Central memory CD4-positive, alpha-beta T cell (primary cell): ENCODE data around the gene GPR26.

Experiments
- DNase-seq: peaks from one replicate; pipeline ENCODE4 v3.0.0; 2022
- total RNA-seq, 3 experiments: gene quantifications; one replicate each; lab custom pipeline; 2026; lab: John Stamatoyannopoulos, UW

Gene GPR26, protein sequence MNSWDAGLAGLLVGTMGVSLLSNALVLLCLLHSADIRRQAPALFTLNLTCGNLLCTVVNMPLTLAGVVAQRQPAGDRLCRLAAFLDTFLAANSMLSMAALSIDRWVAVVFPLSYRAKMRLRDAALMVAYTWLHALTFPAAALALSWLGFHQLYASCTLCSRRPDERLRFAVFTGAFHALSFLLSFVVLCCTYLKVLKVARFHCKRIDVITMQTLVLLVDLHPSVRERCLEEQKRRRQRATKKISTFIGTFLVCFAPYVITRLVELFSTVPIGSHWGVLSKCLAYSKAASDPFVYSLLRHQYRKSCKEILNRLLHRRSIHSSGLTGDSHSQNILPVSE
- 0 to 0.04 (median 0) reads per million in 3 experiments for total RNA-seq

- DNase-seq = no peak
Measured at GRCh38 chr10:123666318-123667236, at the start of gene GPR26. Gene GPR26, plus strand, starts transcription at chr10:123666355. Its CDS starts 53 bp downstream, at chr10:123666408.

DNA sequence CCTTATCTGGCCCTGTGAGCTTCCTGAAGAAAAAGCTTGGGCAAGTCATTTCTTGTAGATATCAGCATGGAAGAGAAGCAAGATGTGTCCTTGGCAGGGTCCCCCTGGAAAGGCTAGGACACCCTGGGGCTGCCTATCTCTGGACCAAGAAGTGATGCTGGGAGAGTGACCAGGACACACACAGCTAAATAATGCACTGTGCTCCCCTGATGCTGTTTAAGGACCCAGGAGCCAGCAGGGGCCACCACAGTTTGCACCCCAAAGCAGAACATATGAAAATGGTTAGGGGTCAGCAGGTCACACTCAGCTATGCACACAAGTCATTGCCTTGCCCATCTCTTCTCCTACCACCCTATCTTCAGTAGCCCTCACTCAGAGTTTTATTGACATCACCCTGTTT, 47.9 kb upstream of the GPR26 start:
- no peak for DNase-seq

- no peak for DNase-seq
Measured at GRCh38 chr10:123619067-123619855, 46.9 kb upstream of the GPR26 start.

GRCh38 chr10:123620621-123621020, 45.5 kb upstream of the GPR26 start:
- no peak for DNase-seq

GRCh38 chr10:123621492-123621891, 44.7 kb upstream of the GPR26 start:
- DNase-seq = no peak

GRCh38 chr10:123621916-123622315, 44.2 kb upstream of the GPR26 start:
- DNase-seq = no peak

- DNase-seq = no peak
Measured at GRCh38 chr10:123622381-123622780, 43.8 kb upstream of the GPR26 start.

GRCh38 chr10:123624086-123624485, 42.1 kb upstream of the GPR26 start:
- no peak for DNase-seq

GRCh38 chr10:123633106-123633505, 33.0 kb upstream of the GPR26 start:
- DNase-seq = no peak

- no peak for DNase-seq
Measured at GRCh38 chr10:123633636-123634035, 32.5 kb upstream of the GPR26 start.

DNA sequence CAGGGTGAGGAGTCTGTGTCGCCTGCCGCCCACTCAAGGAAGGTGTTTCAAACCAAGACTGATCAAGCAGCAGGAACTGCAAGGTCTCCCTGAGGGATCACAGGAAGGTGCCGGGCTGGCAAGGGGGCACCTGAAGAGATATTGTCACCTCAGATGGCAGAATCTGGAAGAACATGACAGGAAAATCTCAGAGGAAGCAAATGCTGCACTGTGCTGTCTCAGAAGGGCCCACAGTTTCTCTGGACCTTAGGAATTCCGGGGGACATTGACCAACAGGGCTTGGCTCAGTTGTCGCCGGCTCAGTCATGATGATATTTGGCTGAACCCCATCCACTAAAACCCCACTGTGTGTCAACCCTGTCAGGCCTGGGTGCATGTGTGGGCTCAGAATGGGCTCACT, 31.9 kb upstream of the GPR26 start:
- DNase-seq = no peak

GRCh38 chr10:123635131-123635530, 31.0 kb upstream of the GPR26 start:
- no peak for DNase-seq

DNA sequence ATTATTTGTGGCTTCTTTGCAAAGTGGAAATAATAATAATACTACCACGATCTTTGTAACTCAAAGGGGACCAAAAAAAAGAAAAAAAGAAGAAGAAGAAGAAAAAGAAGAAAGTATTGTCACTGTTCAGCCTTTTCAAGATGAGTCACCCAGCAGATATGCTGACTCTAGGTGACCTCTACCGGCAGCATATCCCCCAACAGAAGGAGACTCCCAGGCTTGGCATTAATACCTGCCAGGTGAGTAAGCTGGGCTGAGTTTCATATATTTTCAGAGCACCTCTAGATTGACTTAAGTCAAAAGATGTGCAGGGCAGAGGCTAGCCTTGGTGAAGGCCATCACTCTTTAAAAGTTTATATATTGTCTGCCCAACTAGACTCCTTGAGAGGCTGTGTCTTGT, 30.4 kb upstream of the GPR26 start:
- no peak for DNase-seq

GRCh38 chr10:123636598-123637325, 29.4 kb upstream of the GPR26 start:
- DNase-seq = no peak

DNA sequence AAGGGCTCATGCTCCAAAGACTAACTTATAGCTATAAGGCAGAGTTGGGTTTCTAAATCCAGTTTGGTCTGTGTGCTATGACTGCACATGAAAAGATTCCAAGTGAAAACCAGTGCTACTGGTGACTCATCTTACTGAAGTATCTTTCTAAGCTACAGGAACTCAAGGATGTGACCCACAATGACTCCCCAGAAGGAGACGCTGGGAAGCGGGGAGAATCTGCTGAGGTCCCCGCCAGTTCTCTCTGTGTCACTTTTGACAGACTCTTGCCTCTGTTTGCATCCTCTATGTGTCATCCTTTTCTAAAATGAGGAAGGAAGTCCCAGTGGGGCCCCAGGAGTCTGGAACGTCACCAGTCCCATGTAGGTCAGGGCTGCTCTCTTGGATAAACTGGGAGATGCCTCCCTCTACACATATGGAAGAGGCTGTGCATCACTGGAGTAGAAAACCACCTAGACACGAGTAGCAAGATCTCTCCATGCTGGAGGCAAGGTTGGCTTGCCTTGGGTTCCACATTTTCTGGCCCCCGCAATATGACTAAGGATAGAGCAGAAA, 28.8 kb upstream of the GPR26 start:
- DNase-seq = no peak

DNA sequence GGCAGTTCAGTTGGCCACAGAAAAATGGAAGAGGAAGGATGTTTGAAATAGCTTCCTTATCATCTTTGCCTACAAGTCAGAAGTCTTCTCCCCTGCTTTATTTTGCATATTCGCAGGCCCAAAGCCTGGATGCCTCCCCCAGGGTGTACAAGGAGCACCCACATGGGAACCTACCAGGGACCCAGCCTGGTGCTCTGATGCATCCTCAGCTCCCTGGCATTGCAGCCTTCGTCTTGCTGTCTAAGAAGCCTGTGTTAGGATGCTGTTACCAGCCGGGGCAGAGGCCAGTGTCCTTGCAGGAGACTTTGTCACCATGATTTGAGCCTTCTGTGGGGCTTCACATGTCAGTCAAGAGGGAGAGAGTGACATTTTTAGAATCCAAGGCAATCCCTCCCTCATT, 27.0 kb upstream of the GPR26 start:
- no peak for DNase-seq

DNA sequence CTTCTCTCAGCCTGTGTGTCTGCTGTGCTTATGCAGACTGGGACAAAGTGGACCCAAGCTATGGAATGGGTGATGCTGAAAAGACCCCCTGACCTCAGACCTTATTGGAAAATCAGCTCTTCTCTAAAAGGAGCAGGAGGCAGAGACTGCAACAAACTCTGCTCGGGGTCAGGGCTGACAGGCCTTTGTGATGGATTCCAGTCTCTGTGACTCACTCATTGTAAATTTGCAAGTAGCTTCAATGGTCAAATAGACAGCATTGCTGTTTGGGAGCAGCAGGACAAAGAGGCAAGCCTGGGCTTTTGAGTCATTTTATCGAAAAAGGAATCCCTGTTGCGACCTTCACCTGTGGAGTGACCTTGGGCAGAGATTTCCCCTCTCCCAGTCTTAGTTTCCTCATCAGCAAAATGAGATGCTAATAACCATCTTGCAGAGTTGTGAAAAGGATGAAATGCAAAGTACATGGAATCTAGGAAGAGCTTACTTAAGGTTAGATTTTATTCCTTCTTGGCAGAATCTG, 26.1 kb upstream of the GPR26 start:
- DNase-seq = no peak

DNA sequence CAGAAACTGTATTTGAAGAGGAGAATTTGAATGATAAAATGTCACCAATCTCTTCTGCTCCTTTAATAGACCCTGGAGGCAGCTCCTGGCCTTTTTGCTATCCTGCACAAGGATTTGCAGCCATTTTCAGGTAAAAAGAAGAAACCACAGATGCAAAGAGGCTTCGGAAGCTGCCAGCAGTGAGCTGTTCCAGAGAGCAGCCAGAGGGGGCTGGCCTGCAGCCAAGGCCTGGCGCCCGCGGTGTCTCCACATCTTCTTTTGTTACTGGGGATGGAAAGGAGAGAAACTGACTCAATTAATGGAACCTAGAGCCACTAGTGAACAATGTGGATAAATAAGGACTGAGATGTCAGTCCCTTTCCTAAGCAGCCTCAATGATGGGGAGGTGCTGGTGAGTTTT, 23.9 kb upstream of the GPR26 start:
- no peak for DNase-seq

DNA sequence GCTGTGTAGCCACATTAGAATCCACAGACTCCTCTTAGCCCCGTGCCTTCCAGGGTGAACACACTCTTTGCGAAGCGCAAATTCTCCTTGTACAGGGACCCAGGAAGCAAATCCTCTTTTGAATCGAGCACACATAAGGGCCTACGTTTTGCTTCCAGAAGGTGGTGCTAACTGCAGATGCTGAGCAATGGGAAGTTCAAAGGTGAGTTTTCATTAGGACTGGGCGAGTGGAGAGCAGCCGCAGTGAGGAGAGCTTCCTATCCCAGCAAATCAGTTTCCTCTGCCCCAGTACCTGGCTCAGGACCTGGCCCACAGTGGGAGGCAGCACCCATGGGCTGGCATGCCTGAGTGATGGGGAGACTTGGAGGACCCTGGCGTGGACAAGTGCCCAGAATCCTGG, 23.5 kb upstream of the GPR26 start:
- no peak for DNase-seq

GRCh38 chr10:123643315-123643714, 22.8 kb upstream of the GPR26 start:
- no peak for DNase-seq

GRCh38 chr10:123645016-123645415, 21.1 kb upstream of the GPR26 start:
- DNase-seq = no peak

DNA sequence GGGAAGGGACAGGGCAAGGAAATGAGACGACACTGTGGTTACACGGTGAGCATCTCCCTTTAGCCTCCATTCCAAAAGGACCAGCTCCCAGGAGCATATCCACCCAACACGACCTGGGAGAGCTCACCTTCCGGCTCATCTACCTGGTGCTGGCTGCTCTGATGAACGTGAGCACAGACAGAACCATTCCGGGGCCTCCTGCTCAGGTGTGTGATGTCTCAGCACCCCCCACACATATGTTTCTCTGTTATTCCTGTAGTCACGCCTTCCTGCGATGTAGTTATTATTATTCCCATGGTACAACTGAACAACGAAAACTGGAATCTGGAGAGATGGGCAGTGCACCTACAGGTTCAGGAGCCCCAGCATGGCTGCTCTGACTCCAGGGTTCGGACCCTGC, 20.5 kb upstream of the GPR26 start:
- no peak for DNase-seq
